GM12878 (cell line): Measurements from ENCODE around the gene FLAD1. TPM values are rescaled to one million over a fixed set of nuclear protein-coding genes. Genes with fewer than 3 reads are reported as not detected.
A peak's percentile ranks its signal among the peaks of the same experiment; 100 is the strongest.

Source experiments
- ATAC-seq: fragments of 200-7000 bp; cut with Tn5 transposase; 3 replicates; pipeline ENCODE4 v1.9.1; 2020; ENCODE audit warnings: mild to moderate bottlenecking, moderate library complexity
- BruUV-seq: library from RNA; stranded (reverse); fragments of 400-500 nt; replicated peaks from 2 replicates; lab custom pipeline; 2021; lab: Mats Ljungman, UMichigan
- CTCF ChIA-PET: fragments of 300-600 bp; sonication (Branson Sonifier 250); formaldehyde crosslinking; extraction: SDS; loops from one replicate; lab custom pipeline; 2021; ENCODE audit warnings: inconsistent platforms; lab: Yijun Ruan, JAX
- POLR2A ChIA-PET: fragments of 350-600 bp; formaldehyde crosslinking; extraction: SDS; loops from one replicate; lab custom pipeline; 2021; ENCODE audit warnings: inconsistent platforms; lab: Charles Lee
- RAD21 ChIA-PET: fragments of 300-600 bp; sonication (Branson Sonifier 250); formaldehyde crosslinking; loops from one replicate; lab custom pipeline; 2023; ENCODE audit warnings: antibody characterized with exemption; ENCODE audit not compliant: unreplicated experiment; lab: Charles Lee
- SMC1A ChIA-PET: fragments of 300-600 bp; sonication (Branson Sonifier 250); formaldehyde crosslinking; loops from one replicate; lab custom pipeline; 2023; ENCODE audit not compliant: unreplicated experiment, uncharacterized antibody; lab: Charles Lee
- DNase-seq: peaks from one replicate; pipeline ENCODE4 v3.0.0-alpha.2; 2011; ENCODE audit warnings: low read depth, low spot score
- FAIRE-seq: peaks from 3 replicates; lab custom pipeline; 2011; peaks lifted over from hg19 to GRCh38; lab: Jason Lieb, UNC
- H2AFZ ChIP-seq: 2 replicates; pipeline ENCODE4 v1.6.0; 2011; ENCODE audit warnings: low read depth, low read length, control low read depth; ENCODE audit not compliant: control insufficient read depth
- H3K27ac ChIP-seq: 2 replicates; pipeline ENCODE4 v1.5.1; 2011; ENCODE audit warnings: control low read depth; ENCODE audit not compliant: control insufficient read depth, insufficient read depth
- H3K27me3 ChIP-seq, 2 experiments: replicated peaks in 1 of 2; 2 replicates each; pipeline versions ENCODE4 v1.6.0 to v1.6.1; 2011; ENCODE audit warnings: low read length in 1 of 2; ENCODE audit not compliant: control insufficient read depth in 2 of 2, insufficient read depth in 2 of 2
- H3K36me3 ChIP-seq, 2 experiments: 2 replicates each; pipeline ENCODE4 v1.5.1; 2011; ENCODE audit warnings: low read length in 1 of 2; ENCODE audit not compliant: control insufficient read depth in 2 of 2, insufficient read depth in 2 of 2
- H3K4me1 ChIP-seq: 2 replicates; pipeline ENCODE4 v1.6.1; 2011; ENCODE audit warnings: mild to moderate bottlenecking, low read length, moderate library complexity, mixed read lengths; ENCODE audit not compliant: control insufficient read depth, insufficient read depth
- H3K4me2 ChIP-seq: 2 replicates; pipeline ENCODE4 v1.6.0; 2011; ENCODE audit warnings: control low read depth; ENCODE audit not compliant: control insufficient read depth, insufficient read depth
- H3K4me3 ChIP-seq: fragments of 200-600 bp; sonication (generic); 2 replicates; pipeline ENCODE4 v1.5.1; 2016
- H3K79me2 ChIP-seq: 2 replicates; pipeline ENCODE4 v1.6.0; 2011; ENCODE audit warnings: low read length; ENCODE audit not compliant: control insufficient read depth, insufficient read depth
- H3K9ac ChIP-seq: 2 replicates; pipeline ENCODE4 v1.8.0; 2011; ENCODE audit warnings: low read length, control low read depth, mixed read lengths; ENCODE audit not compliant: control insufficient read depth, insufficient read depth
- H3K9me3 ChIP-seq: replicated peaks from 3 replicates; pipeline ENCODE4 v1.5.1; 2011; ENCODE audit warnings: mild to moderate bottlenecking, low read length; ENCODE audit not compliant: control insufficient read depth, insufficient read depth
- H4K20me1 ChIP-seq: 2 replicates; pipeline ENCODE4 v1.6.0; 2011; ENCODE audit not compliant: control insufficient read depth, insufficient read depth
- BACH1 ChIP-seq: fragments of 450-650 bp; IDR thresholded peaks from 2 replicates; pipeline ENCODE4 v1.6.1; 2017; ENCODE audit warnings: mild to moderate bottlenecking, borderline replicate concordance
- CREM ChIP-seq: IDR thresholded peaks from 2 replicates; pipeline ENCODE4 v1.6.1; 2014; ENCODE audit warnings: antibody characterized with exemption, low read depth
- IRF4 ChIP-seq: IDR thresholded peaks from 2 replicates; pipeline ENCODE4 v1.6.1; 2011; ENCODE audit warnings: low read depth, low read length
- KAT2A ChIP-seq: conservative IDR thresholded peaks from 2 replicates; pipeline ENCODE4 v1.6.1; 2011; ENCODE audit warnings: low read depth, low read length; ENCODE audit not compliant: control insufficient read depth
- MEF2A ChIP-seq: IDR thresholded peaks from 2 replicates; pipeline ENCODE4 v1.6.1; 2011; ENCODE audit warnings: low read depth, mild to moderate bottlenecking, low read length, moderate library complexity; ENCODE audit not compliant: insufficient read depth
- MTA2 ChIP-seq: fragments of 450-650 bp; IDR thresholded peaks from 2 replicates; pipeline ENCODE4 v1.6.1; 2016; ENCODE audit warnings: low read depth, mild to moderate bottlenecking, moderate library complexity
- NBN ChIP-seq: fragments of 450-650 bp; IDR thresholded peaks from 2 replicates; pipeline ENCODE4 v1.6.1; 2016
- NFYB ChIP-seq: IDR thresholded peaks from 2 replicates; pipeline ENCODE4 v1.6.1; 2011; ENCODE audit warnings: low read depth, mild to moderate bottlenecking, low read length, improper control_type of control experiment, moderate library complexity; ENCODE audit not compliant: insufficient read depth
- PAX8 ChIP-seq: fragments of 450-650 bp; IDR thresholded peaks from 2 replicates; pipeline ENCODE4 v1.6.1; 2017; ENCODE audit warnings: mild to moderate bottlenecking, moderate library complexity
- POLR2A ChIP-seq: IDR thresholded peaks from 2 replicates; pipeline ENCODE4 v1.6.1; 2011; ENCODE audit warnings: low read depth, mild to moderate bottlenecking, low read length
- POLR2AphosphoS5 ChIP-seq: IDR thresholded peaks from 2 replicates; pipeline ENCODE4 v1.6.1; 2011; ENCODE audit warnings: mild to moderate bottlenecking, low read length, inconsistent platforms
- SMC3 ChIP-seq: IDR thresholded peaks from 2 replicates; pipeline ENCODE4 v1.6.1; 2011; ENCODE audit warnings: low read length, improper control_type of control experiment, borderline replicate concordance
- SPI1 ChIP-seq: IDR thresholded peaks from 2 replicates; pipeline ENCODE4 v1.6.1; 2011; ENCODE audit warnings: low read depth, mild to moderate bottlenecking, low read length, moderate library complexity, borderline replicate concordance; ENCODE audit not compliant: insufficient read depth
- STAT3 ChIP-seq: IDR thresholded peaks from 2 replicates; pipeline ENCODE4 v1.6.1; 2011; ENCODE audit warnings: low read depth, low read length, improper control_type of control experiment
- WGBS: methylation state at CpG from one replicate; pipeline ENCODE4 v1.1.6; 2016; ENCODE audit warnings: low lambda C conversion rate; ENCODE audit not compliant: insufficient replicate concordance, insufficient coverage; ENCODE audit errors: missing lambda C conversion rate; 5-methylcytosine and 5-hydroxymethylcytosine counted together
- in situ Hi-C: fragments of 300-500 bp; cut with MboI; formaldehyde crosslinking; loops from 9 replicates; pipeline ENCODE4 v1.14.3; 2018; ENCODE audit warnings: mixed read lengths
- intact Hi-C: fragments of 100-400 bp; cut with micrococcal nuclease; formaldehyde crosslinking; loops from one replicate; pipeline ENCODE4 v1.14.2; 2022; ENCODE audit not compliant: unreplicated experiment
- polyA plus RNA-seq, 11 experiments: library from polyadenylated mRNA; depleted of rRNA in 4 of 11; unstranded in 6 of 11; stranded (reverse) in 5 of 11; fragments of >200 nt; fragmentation: Nextera tagmentation in 4 of 11; fragmentation: Illumina TruSeq in 1 of 11; extraction: Ambion mirVana in 4 of 11; extraction: Trizol in 1 of 11; gene quantifications; 1 replicate in 1 of 11; 2 replicates in 10 of 11; pipeline versions ENCODE4 v1.2.1 to v1.2.3, GENCODE V29; 2011 to 2016; ENCODE audit warnings: inconsistent platforms in 2 of 11, missing spikeins in 2 of 11, low read depth in 1 of 11
- total RNA-seq, 4 experiments: library from RNA; depleted of rRNA in 3 of 4; stranded (reverse); fragments of >200 nt in 3 of 4; fragmentation: Illumina TruSeq in 1 of 4; extraction: Trizol in 1 of 4; gene quantifications; 2 replicates each; pipeline versions ENCODE4 v1.2.1 to v1.2.3, GENCODE V29; 2013 to 2021
- TF ChIP-seq, protein P1 (sequence below): IDR thresholded peaks from 2 replicates; pipeline ENCODE4 v1.6.1; 2012; ENCODE audit warnings: low read length, inconsistent platforms
- TF ChIP-seq, protein P2 (sequence below): fragments of 450-650 bp; IDR thresholded peaks from 2 replicates; pipeline ENCODE4 v1.6.1; 2017; ENCODE audit warnings: mild to moderate bottlenecking, low read depth, inconsistent platforms; ENCODE audit not compliant: poor library complexity, severe bottlenecking
- TF ChIP-seq, protein P3 (sequence below): IDR thresholded peaks from 2 replicates; pipeline ENCODE4 v1.6.1; 2011; ENCODE audit warnings: mild to moderate bottlenecking, low read depth, low read length, moderate library complexity; ENCODE audit not compliant: insufficient replicate concordance

Gene FLAD1
- total and polyA plus RNA-seq, 10 of the 15 experiments (the other 5 are each of a cell fraction or from before 2014, with no cell fraction given), result 22.9 to 93.4 (median 56.6) TPM

DNA sequence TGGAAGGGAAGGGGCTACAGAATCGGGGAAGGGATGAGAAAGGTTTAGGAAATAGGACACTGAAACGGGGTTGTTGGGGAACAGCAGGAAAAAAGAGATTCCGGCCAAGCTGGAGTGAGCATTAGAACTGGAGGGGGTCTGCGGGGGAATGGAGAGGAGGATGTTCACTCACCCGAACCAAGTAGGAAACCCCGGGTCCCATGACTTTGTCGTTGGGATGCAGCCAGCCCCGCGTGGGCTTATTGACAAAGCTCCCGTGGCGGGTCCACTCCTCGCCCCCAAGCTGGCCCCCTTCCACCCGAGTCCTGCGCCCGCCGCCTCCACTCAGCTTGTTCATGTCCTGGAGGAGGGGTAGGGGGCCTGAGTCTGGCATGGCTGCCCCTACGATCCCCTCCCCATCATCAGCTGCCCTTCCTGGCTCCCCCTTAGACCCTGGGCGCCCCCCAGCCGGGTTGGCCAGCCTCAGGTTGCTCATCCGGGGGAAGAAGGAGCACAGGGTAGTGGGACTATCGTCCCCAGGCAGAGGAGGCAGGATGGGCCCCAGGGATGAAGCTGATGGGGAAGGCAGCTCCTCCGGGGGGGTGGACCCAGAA, 13.2 kb upstream of the FLAD1 start (continued):
- TF ChIP-seq, protein P1, sequence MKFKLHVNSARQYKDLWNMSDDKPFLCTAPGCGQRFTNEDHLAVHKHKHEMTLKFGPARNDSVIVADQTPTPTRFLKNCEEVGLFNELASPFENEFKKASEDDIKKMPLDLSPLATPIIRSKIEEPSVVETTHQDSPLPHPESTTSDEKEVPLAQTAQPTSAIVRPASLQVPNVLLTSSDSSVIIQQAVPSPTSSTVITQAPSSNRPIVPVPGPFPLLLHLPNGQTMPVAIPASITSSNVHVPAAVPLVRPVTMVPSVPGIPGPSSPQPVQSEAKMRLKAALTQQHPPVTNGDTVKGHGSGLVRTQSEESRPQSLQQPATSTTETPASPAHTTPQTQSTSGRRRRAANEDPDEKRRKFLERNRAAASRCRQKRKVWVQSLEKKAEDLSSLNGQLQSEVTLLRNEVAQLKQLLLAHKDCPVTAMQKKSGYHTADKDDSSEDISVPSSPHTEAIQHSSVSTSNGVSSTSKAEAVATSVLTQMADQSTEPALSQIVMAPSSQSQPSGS, result no peak
- TF ChIP-seq MEF2A (no peak), SPI1 (no peak), STAT3 (no peak)
- TF ChIP-seq, protein P2, sequence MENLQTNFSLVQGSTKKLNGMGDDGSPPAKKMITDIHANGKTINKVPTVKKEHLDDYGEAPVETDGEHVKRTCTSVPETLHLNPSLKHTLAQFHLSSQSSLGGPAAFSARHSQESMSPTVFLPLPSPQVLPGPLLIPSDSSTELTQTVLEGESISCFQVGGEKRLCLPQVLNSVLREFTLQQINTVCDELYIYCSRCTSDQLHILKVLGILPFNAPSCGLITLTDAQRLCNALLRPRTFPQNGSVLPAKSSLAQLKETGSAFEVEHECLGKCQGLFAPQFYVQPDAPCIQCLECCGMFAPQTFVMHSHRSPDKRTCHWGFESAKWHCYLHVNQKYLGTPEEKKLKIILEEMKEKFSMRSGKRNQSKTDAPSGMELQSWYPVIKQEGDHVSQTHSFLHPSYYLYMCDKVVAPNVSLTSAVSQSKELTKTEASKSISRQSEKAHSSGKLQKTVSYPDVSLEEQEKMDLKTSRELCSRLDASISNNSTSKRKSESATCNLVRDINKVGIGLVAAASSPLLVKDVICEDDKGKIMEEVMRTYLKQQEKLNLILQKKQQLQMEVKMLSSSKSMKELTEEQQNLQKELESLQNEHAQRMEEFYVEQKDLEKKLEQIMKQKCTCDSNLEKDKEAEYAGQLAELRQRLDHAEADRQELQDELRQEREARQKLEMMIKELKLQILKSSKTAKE, result no peak
- TF ChIP-seq, all 136 proteins: peak for 0

GRCh38 chr1:154970631-154971340, 12.4 kb upstream of the FLAD1 start, which contains the start of gene SHC1:
SHC1 (minus strand) TSS chr1:154970747; CDS start chr1:154970526, 221 bp downstream.
- FAIRE-seq, result no peak
- peak; percentile 63; the same call in 1 of the 2 replicates for TF ChIP-seq POLR2AphosphoS5
- peak; percentile 40; the same call in 1 of the 2 replicates for TF ChIP-seq NBN
- no peak for TF ChIP-seq PAX8
- 0 out of 2 replicates have a peak, but pooled peaks have one; percentile 21 for TF ChIP-seq BACH1
- TF ChIP-seq, protein P3, sequence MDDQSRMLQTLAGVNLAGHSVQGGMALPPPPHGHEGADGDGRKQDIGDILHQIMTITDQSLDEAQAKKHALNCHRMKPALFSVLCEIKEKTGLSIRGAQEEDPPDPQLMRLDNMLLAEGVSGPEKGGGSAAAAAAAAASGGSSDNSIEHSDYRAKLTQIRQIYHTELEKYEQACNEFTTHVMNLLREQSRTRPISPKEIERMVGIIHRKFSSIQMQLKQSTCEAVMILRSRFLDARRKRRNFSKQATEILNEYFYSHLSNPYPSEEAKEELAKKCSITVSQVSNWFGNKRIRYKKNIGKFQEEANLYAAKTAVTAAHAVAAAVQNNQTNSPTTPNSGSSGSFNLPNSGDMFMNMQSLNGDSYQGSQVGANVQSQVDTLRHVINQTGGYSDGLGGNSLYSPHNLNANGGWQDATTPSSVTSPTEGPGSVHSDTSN, result no peak
- TF ChIP-seq KAT2A, result no peak
- TF ChIP-seq SMC3, result 0 out of 2 replicates have a peak, but pooled peaks have one; percentile 3
- TF ChIP-seq POLR2A, result peak; percentile 45; the same call in 1 of the 2 replicates
- peak; percentile 40; the same call in 1 of the 2 replicates for TF ChIP-seq NFYB
- TF ChIP-seq IRF4, result no peak
- TF ChIP-seq MTA2, result no peak
- TF ChIP-seq CREM, result no peak

More at GRCh38 chr1:154970631-154971340, 12.4 kb upstream of the FLAD1 start, which contains the start of gene SHC1:
- in situ Hi-C loops (no loop called here), intact Hi-C loops (loop anchor here (5.0 kb wide), 1 partner anchor 92 kb away; the partner anchor contains the start of gene EFNA4)
- no peaks in the 10 kb centered on the region for H3K27me3 ChIP-seq
- WGBS, result 35% methylated on average over 14 of the region's 15 CpGs
- H3K4me1 ChIP-seq, result peaks cover 22% of the 10 kb centered on the region
- DNase-seq (no peak), ATAC-seq (peak; percentile 67)
- peak within 1 kb of the TSS; percentile 65 for H3K27ac ChIP-seq
- POLR2A ChIA-PET, result interaction anchor here (0.6 to 9.8 kb wide), 17 partner anchors 9 to 342 kb away, joined by 3 to 140 read pairs (median 5); partner anchors contain the start of genes CLK2, FLAD1, PBXIP1 and PMVK
- no peaks in the 10 kb centered on the region for H3K9me3 ChIP-seq
- peak within 1 kb of the TSS; percentile 63 for H3K4me3 ChIP-seq
- peak within 1 kb of the TSS; percentile 52 for H3K9ac ChIP-seq
- RAD21 ChIA-PET, result interaction anchor here (0.9 to 2.8 kb wide), 14 partner anchors 10 to 114 kb away, joined by 3 to 20 read pairs (median 4); partner anchors contain the start of genes FLAD1, PBXIP1, PMVK and PYGO2
- CTCF ChIA-PET, result interaction anchor here (0.6 to 20.6 kb wide), 14 partner anchors 9 to 202 kb away, joined by 3 to 226 read pairs (median 4); partner anchors contain the start of genes ADAM15, KRTCAP2, LENEP and PBXIP1
- H4K20me1 ChIP-seq, result no peaks in the 10 kb centered on the region
- peak within 1 kb of the TSS; percentile 74 for H3K4me2 ChIP-seq
- H3K36me3 ChIP-seq, result peaks cover 4 to 12% of the 10 kb centered on the region in 2 experiments; a peak in 3 of 4 replicates
- peaks cover 51% of the 10 kb centered on the region for H3K79me2 ChIP-seq
- no TSS peak for BruUV-seq
- SMC1A ChIA-PET, result interaction anchor here (0.9 to 3.2 kb wide), 9 partner anchors 8 to 411 kb away, joined by 3 to 21 read pairs (median 5); partner anchors contain the start of genes FLAD1, PBXIP1 and PYGO2
- peak within 1 kb of the TSS; percentile 38 for H2AFZ ChIP-seq
